GM06990 (cell line): ENCODE results near the gene LRRC55.

Experiments used
- DNase-seq: peaks from one replicate; pipeline ENCODE4 v3.0.0-alpha.2; 2011; ENCODE audit not compliant: insufficient read length; ENCODE audit errors: extremely low read depth
- H3K27me3 ChIP-seq: replicated peaks from 2 replicates; pipeline ENCODE4 v1.6.0; 2011; ENCODE audit warnings: low read length; ENCODE audit not compliant: control insufficient read depth, insufficient read depth
- H3K36me3 ChIP-seq: 2 replicates; pipeline ENCODE4 v1.5.1; 2011; ENCODE audit warnings: low read length; ENCODE audit not compliant: control insufficient read depth, insufficient read depth
- H3K4me3 ChIP-seq: replicated peaks from 2 replicates; pipeline ENCODE4 v1.5.1; 2011; ENCODE audit warnings: low read depth, mild to moderate bottlenecking, control low read depth, low read length
- CTCF ChIP-seq: IDR thresholded peaks from 2 replicates; pipeline ENCODE4 v1.5.1; 2011; ENCODE audit warnings: low read length, control low read depth, mild to moderate bottlenecking, inconsistent platforms; ENCODE audit not compliant: insufficient read depth, poor library complexity, severe bottlenecking

The LRRC55 gene

GRCh38 chr11:57217053-57217452, 35.3 kb downstream of the LRRC55 start:
- Histone ChIP-seq H3K27me3 (peaks cover 2% of the 10 kb centered on the region), H3K36me3 (no peaks in the 10 kb centered on the region), H3K4me3 (no peak overlapping the region)
- TF ChIP-seq CTCF: no peak
- no peak for DNase-seq

- TF ChIP-seq CTCF: no peak
- no peak for DNase-seq
- Histone ChIP-seq H3K4me3 (no peak overlapping the region), H3K27me3 (no peaks in the 10 kb centered on the region; the same call in 1 of the 2 replicates), H3K36me3 (no peaks in the 10 kb centered on the region)
Observed at GRCh38 chr11:57219021-57219627, 37.4 kb downstream of the LRRC55 start.

- TF ChIP-seq CTCF: no peak
- no peak for DNase-seq
- Histone ChIP-seq H3K36me3 (no peaks in the 10 kb centered on the region), H3K4me3 (no peak overlapping the region), H3K27me3 (no peaks in the 10 kb centered on the region; the same call in 1 of the 2 replicates)
Observed at GRCh38 chr11:57222239-57222638, 40.5 kb downstream of the LRRC55 start.

- no peak for TF ChIP-seq CTCF
- H3K27me3 ChIP-seq: no peaks in the 10 kb centered on the region; the same call in 1 of the 2 replicates
- no peak for DNase-seq
- no peak overlapping the region for H3K4me3 ChIP-seq
- H3K36me3 ChIP-seq: no peaks in the 10 kb centered on the region
Observed at GRCh38 chr11:57223601-57224000, 41.8 kb downstream of the LRRC55 start.

- Histone ChIP-seq H3K27me3 (no peaks in the 10 kb centered on the region; the same call in 1 of the 2 replicates), H3K4me3 (no peak overlapping the region), H3K36me3 (no peaks in the 10 kb centered on the region)
- no peak for DNase-seq
- TF ChIP-seq CTCF: no peak
Observed at GRCh38 chr11:57224128-57224527, 42.4 kb downstream of the LRRC55 start.

GRCh38 chr11:57224537-57224936, 42.8 kb downstream of the LRRC55 start:
- Histone ChIP-seq H3K27me3 (no peaks in the 10 kb centered on the region; the same call in 1 of the 2 replicates), H3K4me3 (no peak overlapping the region), H3K36me3 (no peaks in the 10 kb centered on the region)
- TF ChIP-seq CTCF: no peak
- no peak for DNase-seq
